Measurements from ENCODE around the gene TTC27.

- TF ChIP-seq EZH2 (IDR thresholded peaks at IDR 0.05; ENCODE audit: insufficient read depth, poor library complexity, severe bottlenecking) (no peak), EZH2phosphoT487 (IDR thresholded peaks at IDR 0.05; ENCODE audit: insufficient read depth, low read depth) (no peak)
These were observed 215.8 kb downstream of the TTC27 start for GRCh38 chr2:32843699-32844098.
